ENCODE measurements around the gene PTCH2.

Gene PTCH2

DNA sequence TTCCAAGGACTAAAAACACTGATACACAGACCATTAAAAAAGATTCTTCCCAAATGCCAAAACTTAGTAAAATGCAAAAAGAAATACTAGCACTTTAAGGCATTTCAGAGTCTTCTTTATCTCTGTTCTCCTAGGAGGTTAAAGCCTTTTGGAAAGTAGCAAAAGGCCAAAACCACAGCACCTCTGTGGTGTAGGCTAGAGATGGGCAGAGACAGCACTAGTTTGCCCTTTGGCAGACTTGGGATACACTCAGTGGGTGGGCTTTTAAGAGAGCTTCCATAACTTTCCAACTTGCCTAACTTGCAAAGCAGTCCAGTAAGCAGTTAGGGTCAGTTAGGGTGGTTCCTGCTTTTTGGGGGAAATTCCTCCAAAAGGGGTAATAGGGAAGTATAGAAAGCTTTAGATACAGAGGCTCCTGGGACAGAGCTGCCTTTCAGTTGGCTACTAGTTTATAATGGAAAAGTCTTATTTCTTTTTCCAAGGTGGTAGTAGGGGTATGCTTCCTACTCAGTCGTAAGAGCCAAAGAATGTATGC lies 17.9 kb upstream of the PTCH2 start:
- ChIA-PET POLR2A (interaction anchor here (1.5 kb wide), 2 partner anchors 61 to 151 kb away, joined by 3 read pairs; partner anchors contain the start of genes HECTD3, PLK3 and UROD), CTCF (interaction anchor here (0.6 kb wide), 1 partner anchor 11 kb away, joined by 3 read pairs; no protein-coding TSS in a partner anchor)
- Histone ChIP-seq H3K9me3 (ENCODE audit: control insufficient read depth, insufficient read depth, low read depth, low read length) (no peaks in the 10 kb centered on the region), H3K4me1 (ENCODE audit: control insufficient read depth, insufficient read depth, low read length) (no peaks in the 10 kb centered on the region), H3K27ac (ENCODE audit: extremely low read depth, low read depth, low read length) (no peak overlapping the region), H3K36me3 (ENCODE audit: control insufficient read depth in 2 of 2, insufficient read depth in 1 of 2, low read length in 2 of 2) (peaks cover 4 to 47% of the 10 kb centered on the region in 2 experiments; a peak in 2 of 3 replicates), H3K4me3 (ENCODE audit: low read depth, low read length) (no peak overlapping the region)
- TF ChIP-seq ZNF521 (tag by site-specific recombination; IDR thresholded peaks at IDR 0.05) = no peak
- TF ChIP-seq, protein P1, sequence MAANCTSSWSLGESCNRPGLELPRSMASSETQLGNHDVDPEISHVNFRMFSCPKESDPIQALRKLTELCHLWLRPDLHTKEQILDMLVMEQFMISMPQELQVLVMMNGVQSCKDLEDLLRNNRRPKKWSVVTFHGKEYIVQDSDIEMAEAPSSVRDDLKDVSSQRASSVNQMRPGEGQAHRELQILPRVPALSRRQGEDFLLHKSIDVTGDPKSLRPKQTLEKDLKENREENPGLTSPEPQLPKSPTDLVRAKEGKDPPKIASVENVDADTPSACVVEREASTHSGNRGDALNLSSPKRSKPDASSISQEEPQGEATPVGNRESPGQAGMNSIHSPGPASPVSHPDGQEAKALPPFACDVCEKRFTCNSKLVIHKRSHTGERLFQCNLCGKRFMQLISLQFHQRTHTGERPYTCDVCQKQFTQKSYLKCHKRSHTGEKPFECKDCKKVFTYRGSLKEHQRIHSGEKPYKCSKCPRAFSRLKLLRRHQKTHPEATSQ (tag by site-specific recombination; IDR thresholded peaks at IDR 0.05) = no peak
- TF ChIP-seq, protein P2, sequence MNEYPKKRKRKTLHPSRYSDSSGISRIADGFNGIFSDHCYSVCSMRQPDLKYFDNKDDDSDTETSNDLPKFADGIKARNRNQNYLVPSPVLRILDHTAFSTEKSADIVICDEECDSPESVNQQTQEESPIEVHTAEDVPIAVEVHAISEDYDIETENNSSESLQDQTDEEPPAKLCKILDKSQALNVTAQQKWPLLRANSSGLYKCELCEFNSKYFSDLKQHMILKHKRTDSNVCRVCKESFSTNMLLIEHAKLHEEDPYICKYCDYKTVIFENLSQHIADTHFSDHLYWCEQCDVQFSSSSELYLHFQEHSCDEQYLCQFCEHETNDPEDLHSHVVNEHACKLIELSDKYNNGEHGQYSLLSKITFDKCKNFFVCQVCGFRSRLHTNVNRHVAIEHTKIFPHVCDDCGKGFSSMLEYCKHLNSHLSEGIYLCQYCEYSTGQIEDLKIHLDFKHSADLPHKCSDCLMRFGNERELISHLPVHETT (tag by site-specific recombination; IDR thresholded peaks at IDR 0.05) = no peak
- no peak for TF ChIP-seq ZNF488 (tag by site-specific recombination; IDR thresholded peaks at IDR 0.05)

- ChIA-PET POLR2A (interaction anchor here (0.7 to 1.5 kb wide), 3 partner anchors 60 to 440 kb away, joined by 3 read pairs; partner anchors contain the start of genes HECTD3, PLK3 and UROD), CTCF (no interaction called here)
- H3K27ac ChIP-seq (ENCODE audit: extremely low read depth, low read depth, low read length) = no peak overlapping the region
- TF ChIP-seq, protein P1 (tag by site-specific recombination; IDR thresholded peaks at IDR 0.05) = no peak
- no peak for TF ChIP-seq ZBTB44 (tag by site-specific recombination; IDR thresholded peaks at IDR 0.05)
- no peaks in the 10 kb centered on the region for H3K9me3 ChIP-seq (ENCODE audit: control insufficient read depth, insufficient read depth, low read depth, low read length)
- H3K4me1 ChIP-seq (ENCODE audit: control insufficient read depth, insufficient read depth, low read length) = no peaks in the 10 kb centered on the region
- peaks cover 0 to 46% of the 10 kb centered on the region in 2 experiments; a peak in 2 of 3 replicates for H3K36me3 ChIP-seq (ENCODE audit: control insufficient read depth in 2 of 2, insufficient read depth in 1 of 2, low read length in 2 of 2)
- no peak overlapping the region for H3K4me3 ChIP-seq (ENCODE audit: low read depth, low read length)
Observed at GRCh38 chr1:44860331-44860730, 17.3 kb upstream of the PTCH2 start.

GRCh38 chr1:44857446-44857845 lies 14.4 kb upstream of the PTCH2 start:
- CTCF ChIA-PET = interaction anchor here (0.6 kb wide), 1 partner anchor 713 kb away, joined by 3 read pairs; no protein-coding TSS in a partner anchor
- TF ChIP-seq ZNF416 (tag by site-specific recombination; IDR thresholded peaks at IDR 0.05) (no peak), ZNF48 (tag by site-specific recombination; IDR thresholded peaks at IDR 0.05) (no peak), ZNF473 (tag by site-specific recombination; IDR thresholded peaks at IDR 0.05) (no peak), PRDM1 (tag by site-specific recombination; IDR thresholded peaks at IDR 0.05) (no peak), ZNF560 (tag by site-specific recombination; IDR thresholded peaks at IDR 0.05; ENCODE audit: borderline replicate concordance) (no peak), AEBP2 (tag by site-specific recombination; IDR thresholded peaks at IDR 0.05; ENCODE audit: borderline replicate concordance) (no peak), ZFP69B (tag by site-specific recombination; IDR thresholded peaks at IDR 0.05) (no peak), GLI2 (tag by site-specific recombination; IDR thresholded peaks at IDR 0.05; ENCODE audit: borderline replicate concordance, low read depth) (no peak), ZNF791 (tag by site-specific recombination; IDR thresholded peaks at IDR 0.05) (no peak)
- TF ChIP-seq, protein P3, sequence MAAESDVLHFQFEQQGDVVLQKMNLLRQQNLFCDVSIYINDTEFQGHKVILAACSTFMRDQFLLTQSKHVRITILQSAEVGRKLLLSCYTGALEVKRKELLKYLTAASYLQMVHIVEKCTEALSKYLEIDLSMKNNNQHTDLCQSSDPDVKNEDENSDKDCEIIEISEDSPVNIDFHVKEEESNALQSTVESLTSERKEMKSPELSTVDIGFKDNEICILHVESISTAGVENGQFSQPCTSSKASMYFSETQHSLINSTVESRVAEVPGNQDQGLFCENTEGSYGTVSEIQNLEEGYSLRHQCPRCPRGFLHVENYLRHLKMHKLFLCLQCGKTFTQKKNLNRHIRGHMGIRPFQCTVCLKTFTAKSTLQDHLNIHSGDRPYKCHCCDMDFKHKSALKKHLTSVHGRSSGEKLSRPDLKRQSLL (tag by site-specific recombination; IDR thresholded peaks at IDR 0.05) = no peak
- TF ChIP-seq, protein P4, sequence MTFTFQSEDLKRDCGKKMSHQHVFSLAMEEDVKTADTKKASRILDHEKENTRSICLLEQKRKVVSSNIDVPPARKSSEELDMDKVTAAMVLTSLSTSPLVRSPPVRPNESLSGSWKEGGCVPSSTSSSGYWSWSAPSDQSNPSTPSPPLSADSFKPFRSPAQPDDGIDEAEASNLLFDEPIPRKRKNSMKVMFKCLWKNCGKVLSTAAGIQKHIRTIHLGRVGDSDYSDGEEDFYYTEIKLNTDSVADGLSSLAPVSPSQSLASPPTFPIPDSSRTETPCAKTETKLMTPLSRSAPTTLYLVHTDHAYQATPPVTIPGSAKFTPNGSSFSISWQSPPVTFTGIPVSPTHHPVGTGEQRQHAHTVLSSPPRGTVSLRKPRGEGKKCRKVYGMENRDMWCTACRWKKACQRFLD (tag by site-specific recombination; IDR thresholded peaks at IDR 0.05) = no peak
- H3K36me3 ChIP-seq (ENCODE audit: control insufficient read depth in 2 of 2, insufficient read depth in 1 of 2, low read length in 2 of 2) = peaks cover 0 to 35% of the 10 kb centered on the region in 2 experiments; a peak in 2 of 3 replicates
- H3K4me1 ChIP-seq (ENCODE audit: control insufficient read depth, insufficient read depth, low read length) = no peaks in the 10 kb centered on the region
- H3K27ac ChIP-seq (ENCODE audit: extremely low read depth, low read depth, low read length) = no peak overlapping the region
- H3K4me3 ChIP-seq (ENCODE audit: low read depth, low read length) = no peak overlapping the region
- POLR2A ChIA-PET = interaction anchor here (1.1 kb wide), 1 partner anchor 9 kb away, joined by 3 read pairs; no protein-coding TSS in a partner anchor
- H3K9me3 ChIP-seq (ENCODE audit: control insufficient read depth, insufficient read depth, low read depth, low read length) = no peaks in the 10 kb centered on the region

Measured in HEK293 (cell line).